GM18499 (cell line): ENCODE data around the gene COL6A3.

Experiments used
- ATAC-seq: cut with Tn5 transposase; IDR thresholded peaks from one replicate; pipeline ENCODE4 v1.9.1; 2021; ENCODE audit warnings: moderate number of reproducible peaks; ENCODE audit not compliant: insufficient read depth, unreplicated experiment

COL6A3 gene

DNA sequence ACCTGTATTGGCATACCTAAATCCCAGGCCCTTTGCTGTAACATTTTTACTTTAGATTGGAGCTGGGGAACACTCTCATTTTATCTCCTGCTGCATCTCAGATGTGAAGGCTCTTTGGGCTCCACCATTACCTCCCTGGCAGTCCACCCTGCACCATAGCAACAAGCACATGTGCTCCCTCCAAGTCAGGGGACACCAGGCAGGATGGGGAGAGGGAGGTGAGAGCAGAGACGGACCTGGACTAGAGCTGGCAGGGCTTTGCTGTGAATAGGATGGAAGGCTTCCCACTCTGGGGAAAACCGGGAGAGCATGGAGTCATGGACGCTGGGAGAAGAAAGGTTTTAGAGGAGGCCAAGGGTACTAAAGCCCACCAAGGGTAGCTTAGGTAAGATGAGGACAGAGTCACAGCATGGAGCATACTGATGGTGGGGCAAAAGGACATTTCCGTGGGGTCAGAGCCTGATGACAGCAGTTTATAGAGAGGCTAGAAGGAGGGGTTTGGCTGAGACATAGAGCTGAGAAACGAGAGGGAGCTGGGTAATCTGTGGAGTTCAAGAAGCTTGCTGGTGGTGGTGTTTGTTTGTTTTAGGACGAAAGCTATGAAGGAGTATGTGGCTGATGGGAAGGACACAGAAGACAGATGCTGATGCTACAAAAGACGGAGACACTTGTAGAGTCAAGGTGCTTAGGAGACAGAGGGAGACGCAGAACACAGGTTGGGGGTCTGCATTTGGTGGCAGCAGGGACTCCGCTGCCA lies 134.8 kb downstream of the COL6A3 start:
- ATAC-seq = no peak

- ATAC-seq = no peak
Observed at GRCh38 chr2:237278568-237278967, 135.4 kb downstream of the COL6A3 start.

DNA sequence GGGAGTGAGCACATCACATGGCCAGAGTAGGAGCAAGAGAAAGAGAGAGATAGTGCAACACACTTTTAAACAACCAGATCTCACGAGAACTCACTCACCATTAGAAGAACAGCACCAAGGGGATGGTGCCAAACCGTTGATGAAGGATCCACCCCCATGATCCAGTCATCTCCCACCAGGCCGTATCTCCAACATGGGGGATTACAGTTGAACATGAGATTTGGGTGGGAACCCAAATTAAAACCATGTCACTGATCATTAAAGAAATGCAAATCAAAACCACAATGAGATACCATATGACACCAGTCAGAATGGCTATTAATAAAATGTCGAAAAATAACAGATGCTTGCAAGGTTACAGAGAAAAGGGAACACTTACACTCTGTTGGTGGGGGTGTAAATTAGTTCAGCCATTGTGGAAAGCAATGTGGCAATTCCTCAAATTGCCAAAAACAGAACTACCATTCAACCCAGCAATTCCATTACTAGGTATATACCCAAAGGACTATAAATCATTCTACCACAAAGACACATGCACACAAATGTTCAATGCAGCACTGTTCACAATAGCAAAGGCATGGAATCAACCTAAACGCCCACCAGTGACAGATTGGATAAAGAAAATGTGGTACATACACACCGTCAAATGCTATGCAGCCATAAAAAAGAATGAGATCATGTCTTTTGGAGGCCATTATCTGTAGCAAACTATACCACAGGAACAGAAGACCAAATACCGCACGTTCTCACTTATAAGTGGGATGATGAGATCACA lies 137.1 kb downstream of the COL6A3 start:
- no peak for ATAC-seq
